HFFc6 (cell line): ENCODE measurements around the gene FNDC3B. TPM values are rescaled to one million over a fixed set of nuclear protein-coding genes. Genes with fewer than 3 reads are reported as not detected.
"Not testable (repeated sequence)": the region's sequence is repeated elsewhere in the genome, so short reads cannot be mapped to it uniquely, and the experiment has no call there.

Source experiments
- DNase-seq: peaks from one replicate; pipeline ENCODE4 v3.0.0-alpha.2; 2018
- H3K27ac Mint-ChIP-seq: 2 replicates; pipeline ENCODE4 v1.8.0; 2020; ENCODE audit warnings: mild to moderate bottlenecking, mixed read lengths
- H3K27me3 Mint-ChIP-seq: 2 replicates; pipeline ENCODE4 v1.8.0; 2021; ENCODE audit warnings: mild to moderate bottlenecking, moderate library complexity, mixed read lengths; ENCODE audit not compliant: insufficient read depth
- H3K36me3 Mint-ChIP-seq: 2 replicates; pipeline ENCODE4 v1.8.0; 2021; ENCODE audit warnings: low read depth, mixed read lengths
- H3K4me1 Mint-ChIP-seq: 2 replicates; pipeline ENCODE4 v1.8.0; 2020; ENCODE audit warnings: low read depth, mixed read lengths
- H3K4me3 Mint-ChIP-seq: 2 replicates; pipeline ENCODE4 v1.8.0; 2020; ENCODE audit warnings: mild to moderate bottlenecking, moderate library complexity, mixed read lengths
- H3K9me3 Mint-ChIP-seq: 2 replicates; pipeline ENCODE4 v1.8.0; 2020; ENCODE audit warnings: mild to moderate bottlenecking, mixed read lengths
- long read RNA-seq: library from polyadenylated mRNA; unstranded; transcript quantifications from one replicate; pipeline ENCODE4 v2.0.0, GENCODE V29; 2019
- total RNA-seq, 6 experiments: library from RNA; stranded (reverse); fragmentation: NEBNext Ultra II Directional; extraction: Animal tissue kit (Norgen Biotek cat#: 25700); gene quantifications; 2 replicates in 1 of 6; 3 replicates in 5 of 6; pipeline ENCODE4 v1.2.3, GENCODE V29; 2021
- TF ChIP-seq, protein P1 (sequence below): fragments of 200-600 bp; sonication (generic); IDR thresholded peaks from 2 replicates; pipeline ENCODE4 v1.5.0; 2021; ENCODE audit warnings: antibody characterized with exemption, mild to moderate bottlenecking

The FNDC3B gene
- 100 to 1,000 TPM; 133 to 192 (median 155) TPM for total RNA-seq
- long read RNA-seq, full-length matches to known transcripts: 24 of 95 reads
- long read RNA-seq, partial matches to known transcripts: 52 of 95 reads
- long read RNA-seq, other reads (novel, unspliced or antisense): 19 of 95 reads

DNA sequence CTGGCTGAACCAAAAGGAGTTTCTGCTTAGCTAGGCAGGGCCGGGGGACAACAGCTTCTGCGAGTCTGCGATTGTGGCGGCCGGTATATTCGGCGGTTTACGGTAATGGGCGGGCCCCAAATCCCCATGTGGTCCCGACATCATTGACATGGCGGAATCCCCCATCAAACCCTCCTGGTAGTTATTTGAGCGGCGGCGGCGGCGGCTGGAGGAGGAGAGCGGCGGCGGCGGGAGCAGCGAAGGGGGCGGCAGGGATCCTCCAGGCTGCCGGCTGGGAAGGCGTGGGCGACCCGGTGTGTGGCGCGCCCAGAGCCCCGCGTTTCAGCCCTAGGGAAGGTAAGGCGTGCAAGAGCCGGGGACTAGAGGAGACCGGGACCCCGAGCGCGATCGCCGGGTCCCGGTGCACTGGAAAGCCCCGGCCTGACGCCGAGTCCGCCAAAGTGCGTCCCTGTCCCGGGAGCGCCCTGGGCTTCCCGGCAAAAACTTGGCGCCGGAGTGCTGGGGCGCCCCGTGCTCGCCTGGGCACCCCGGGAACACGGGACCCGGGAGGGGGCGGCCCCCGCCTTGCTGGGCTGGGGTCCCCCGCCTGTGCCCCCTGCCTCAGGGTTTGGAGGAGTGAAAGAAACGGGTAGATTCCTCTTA lies at the start of gene FNDC3B:
TSS of gene FNDC3B (plus strand) at position 143 of the 642 bp plus-strand sequence. CDS start 72,902 bp downstream, outside the sequence.
- Mint-ChIP-seq H3K9me3 (no peaks in the 10 kb centered on the region), H3K4me3 (peak within 1 kb of the TSS; percentile 95), H3K4me1 (peaks cover 45% of the 10 kb centered on the region), H3K36me3 (peaks cover 26% of the 10 kb centered on the region), H3K27ac (peak within 1 kb of the TSS; percentile 96), H3K27me3 (peaks cover 4% of the 10 kb centered on the region; the same call in 1 of the 2 replicates)
- TF ChIP-seq, protein P1, sequence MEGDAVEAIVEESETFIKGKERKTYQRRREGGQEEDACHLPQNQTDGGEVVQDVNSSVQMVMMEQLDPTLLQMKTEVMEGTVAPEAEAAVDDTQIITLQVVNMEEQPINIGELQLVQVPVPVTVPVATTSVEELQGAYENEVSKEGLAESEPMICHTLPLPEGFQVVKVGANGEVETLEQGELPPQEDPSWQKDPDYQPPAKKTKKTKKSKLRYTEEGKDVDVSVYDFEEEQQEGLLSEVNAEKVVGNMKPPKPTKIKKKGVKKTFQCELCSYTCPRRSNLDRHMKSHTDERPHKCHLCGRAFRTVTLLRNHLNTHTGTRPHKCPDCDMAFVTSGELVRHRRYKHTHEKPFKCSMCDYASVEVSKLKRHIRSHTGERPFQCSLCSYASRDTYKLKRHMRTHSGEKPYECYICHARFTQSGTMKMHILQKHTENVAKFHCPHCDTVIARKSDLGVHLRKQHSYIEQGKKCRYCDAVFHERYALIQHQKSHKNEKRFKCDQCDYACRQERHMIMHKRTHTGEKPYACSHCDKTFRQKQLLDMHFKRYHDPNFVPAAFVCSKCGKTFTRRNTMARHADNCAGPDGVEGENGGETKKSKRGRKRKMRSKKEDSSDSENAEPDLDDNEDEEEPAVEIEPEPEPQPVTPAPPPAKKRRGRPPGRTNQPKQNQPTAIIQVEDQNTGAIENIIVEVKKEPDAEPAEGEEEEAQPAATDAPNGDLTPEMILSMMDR: no peak
- DNase-seq: peak; percentile 93

DNA sequence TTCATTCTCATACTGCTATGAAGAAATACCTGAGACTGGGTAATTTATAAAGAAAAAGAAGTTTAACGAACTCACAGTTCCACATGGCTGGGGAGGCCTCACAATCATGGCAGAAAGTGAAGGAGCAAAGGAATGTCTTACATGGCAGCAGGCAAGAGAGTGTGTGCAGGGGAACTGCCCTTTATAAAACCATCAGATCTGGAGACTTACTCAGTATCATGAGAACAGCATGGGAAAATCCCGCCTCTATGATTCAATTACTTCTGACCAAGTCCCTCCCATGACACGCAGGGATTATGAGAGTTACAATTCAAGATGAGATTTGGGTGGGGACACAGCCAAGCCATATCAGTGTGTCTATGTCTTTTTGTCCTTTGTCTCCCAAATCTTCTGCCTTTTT lies 49.1 kb upstream of the FNDC3B start:
- H3K9me3 Mint-ChIP-seq, H3K36me3 Mint-ChIP-seq, DNase-seq, H3K27ac Mint-ChIP-seq, H3K4me3 Mint-ChIP-seq, H3K27me3 Mint-ChIP-seq: not testable (repeated sequence)
- H3K4me1 Mint-ChIP-seq: peaks cover 42% of the 10 kb centered on the region

DNA sequence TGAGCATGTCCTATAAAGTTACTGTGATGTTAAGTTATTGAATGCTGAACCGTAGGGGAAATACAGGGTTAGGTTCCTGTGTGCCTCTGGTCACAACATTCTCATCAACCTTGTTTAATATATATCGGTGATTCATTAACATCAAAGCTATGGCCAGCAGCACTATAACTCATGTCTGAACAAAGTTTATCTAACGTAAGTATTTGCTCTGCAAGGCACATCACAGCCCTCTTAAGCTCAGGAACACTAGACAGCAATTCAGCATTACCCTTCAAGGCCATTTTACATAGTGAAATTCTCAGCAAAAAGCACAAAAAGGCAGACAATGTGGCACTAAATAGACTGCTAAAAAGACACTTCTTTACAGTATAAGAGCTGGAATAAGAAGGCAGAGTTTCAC lies 48.2 kb upstream of the FNDC3B start:
- Mint-ChIP-seq H3K27ac (no peak overlapping the region), H3K4me3 (no peak overlapping the region), H3K4me1 (peaks cover 46% of the 10 kb centered on the region), H3K36me3 (no peaks in the 10 kb centered on the region), H3K9me3 (no peaks in the 10 kb centered on the region; the same call in 1 of the 2 replicates), H3K27me3 (no peaks in the 10 kb centered on the region; the same call in 1 of the 2 replicates)
- TF ChIP-seq, protein P1: no peak
- DNase-seq: no peak

DNA sequence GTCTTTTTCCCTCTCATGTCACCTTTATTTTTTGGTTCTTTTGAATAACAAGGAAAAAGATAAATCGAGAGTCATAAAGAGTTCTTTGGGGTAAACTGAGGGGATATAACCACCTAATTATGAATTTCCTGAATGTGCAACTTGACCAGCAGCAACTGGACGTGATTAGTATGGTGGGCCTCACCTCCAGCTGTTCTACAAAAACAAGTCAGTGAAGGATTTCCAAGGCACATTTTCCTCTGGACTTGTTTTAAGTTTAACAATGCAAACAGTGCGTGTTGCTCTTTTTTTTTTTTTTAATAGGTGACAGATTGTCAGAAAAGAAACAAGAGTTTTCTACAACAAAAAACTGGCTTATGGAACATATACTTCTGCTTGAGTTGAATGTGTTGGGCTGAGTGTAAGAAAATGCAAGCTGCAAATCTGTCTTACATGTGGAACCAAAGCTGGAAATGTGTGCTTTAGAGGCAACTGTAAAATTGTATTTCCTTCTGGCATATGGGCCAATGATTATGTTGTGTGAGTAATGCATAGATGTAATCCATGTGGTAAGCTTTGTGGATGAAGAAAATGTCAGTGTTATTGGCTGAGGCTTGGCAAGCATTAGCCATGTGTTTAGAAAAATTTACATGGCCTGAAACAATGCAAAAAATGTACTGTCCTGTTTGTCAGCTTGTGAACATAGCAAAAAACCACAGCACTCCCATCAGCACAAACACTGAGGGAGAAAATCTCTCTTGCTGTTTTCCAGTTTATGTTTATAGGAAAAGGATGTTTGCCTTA lies 44.5 kb upstream of the FNDC3B start:
- H3K27ac Mint-ChIP-seq: peak overlapping the region; percentile 84

DNA sequence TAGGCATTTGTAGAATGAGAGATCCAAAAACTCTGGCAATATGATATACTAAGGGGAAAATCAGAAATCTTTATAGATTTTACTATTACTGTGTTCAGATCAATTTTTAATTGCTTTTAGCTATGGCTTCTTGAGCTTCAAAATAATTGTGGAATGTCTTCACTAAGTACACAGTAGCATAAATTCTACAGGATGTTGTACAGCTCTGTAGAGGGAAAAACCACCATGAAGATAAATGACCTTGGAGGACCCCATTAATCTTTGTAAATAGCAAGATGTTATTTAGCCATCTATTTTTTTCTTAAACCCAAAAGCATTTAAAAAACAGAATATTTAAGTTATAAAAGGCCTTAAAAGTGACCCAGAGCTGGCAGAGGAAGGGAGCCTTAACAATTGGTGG lies 43.9 kb upstream of the FNDC3B start:
- Mint-ChIP-seq H3K36me3 (peaks cover 7% of the 10 kb centered on the region; the same call in 1 of the 2 replicates), H3K4me1 (peaks cover 35% of the 10 kb centered on the region), H3K9me3 (no peaks in the 10 kb centered on the region; the same call in 1 of the 2 replicates), H3K27ac (peak overlapping the region; percentile 84), H3K27me3 (no peaks in the 10 kb centered on the region), H3K4me3 (peak overlapping the region; percentile 42; the same call in 1 of the 2 replicates)
- no peak for DNase-seq
- TF ChIP-seq, protein P1: no peak

More for the DNA sequence above, 44.5 kb upstream of the FNDC3B start:
- Mint-ChIP-seq H3K4me3 (peak overlapping the region; percentile 42; the same call in 1 of the 2 replicates), H3K27me3 (no peaks in the 10 kb centered on the region; the same call in 1 of the 2 replicates), H3K4me1 (peaks cover 35% of the 10 kb centered on the region), H3K36me3 (peaks cover 7% of the 10 kb centered on the region; the same call in 1 of the 2 replicates), H3K9me3 (no peaks in the 10 kb centered on the region; the same call in 1 of the 2 replicates)
- peak; percentile 91 for DNase-seq
- TF ChIP-seq, protein P1: no peak
